IPS-15b (cell line): ENCODE measurements around the gene SPCS2.
"Not testable (repeated sequence)": the region's sequence is repeated elsewhere in the genome, so short reads cannot be mapped to it uniquely, and the experiment has no call there.

Experiments
- H3K27me3 ChIP-seq: one replicate; pipeline ENCODE4 v1.6.1; 2013; ENCODE audit warnings: low read length; ENCODE audit not compliant: control insufficient read depth, insufficient read depth
- H3K36me3 ChIP-seq: one replicate; pipeline ENCODE4 v1.6.1; 2013; ENCODE audit warnings: low read length; ENCODE audit not compliant: control insufficient read depth, insufficient read depth
- H3K4me1 ChIP-seq: one replicate; pipeline ENCODE4 v1.6.1; 2013; ENCODE audit warnings: mild to moderate bottlenecking, low read length; ENCODE audit not compliant: control insufficient read depth, insufficient read depth
- H3K4me3 ChIP-seq: one replicate; pipeline ENCODE4 v1.5.1; 2013; ENCODE audit warnings: low read depth, low read length
- H3K9ac ChIP-seq: one replicate; pipeline ENCODE4 v1.6.1; 2013; ENCODE audit warnings: low read depth, mild to moderate bottlenecking, low read length
- H3K9me3 ChIP-seq: one replicate; pipeline ENCODE4 v1.6.1; 2013; ENCODE audit warnings: mild to moderate bottlenecking, low read length; ENCODE audit not compliant: control insufficient read depth, insufficient read depth

SPCS2 gene

DNA sequence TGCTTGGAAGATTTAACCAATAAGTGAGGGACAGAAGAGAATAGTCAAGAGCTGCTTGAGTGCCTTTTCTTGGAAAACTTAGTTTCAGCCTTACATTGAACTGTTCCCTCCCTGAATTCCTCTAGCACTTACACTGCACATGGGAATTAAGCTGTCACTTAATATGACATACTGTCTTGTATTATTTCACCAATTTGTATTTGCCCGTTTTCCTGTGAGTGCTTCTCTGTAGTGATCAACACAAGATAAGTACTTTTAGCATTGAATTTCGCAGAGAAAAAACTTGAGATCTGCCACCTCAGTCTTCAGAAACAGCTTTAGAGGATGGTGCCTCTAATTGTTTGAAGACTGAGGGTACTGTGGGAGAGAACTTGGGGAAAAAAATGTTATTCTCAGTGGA, 3.7 kb downstream of the SPCS2 start:
- Histone ChIP-seq H3K36me3 (no peaks in the 10 kb centered on the region), H3K27me3 (no peaks in the 10 kb centered on the region), H3K9me3 (no peaks in the 10 kb centered on the region), H3K9ac (no peak overlapping the region), H3K4me1 (no peaks in the 10 kb centered on the region), H3K4me3 (no peak overlapping the region)

DNA sequence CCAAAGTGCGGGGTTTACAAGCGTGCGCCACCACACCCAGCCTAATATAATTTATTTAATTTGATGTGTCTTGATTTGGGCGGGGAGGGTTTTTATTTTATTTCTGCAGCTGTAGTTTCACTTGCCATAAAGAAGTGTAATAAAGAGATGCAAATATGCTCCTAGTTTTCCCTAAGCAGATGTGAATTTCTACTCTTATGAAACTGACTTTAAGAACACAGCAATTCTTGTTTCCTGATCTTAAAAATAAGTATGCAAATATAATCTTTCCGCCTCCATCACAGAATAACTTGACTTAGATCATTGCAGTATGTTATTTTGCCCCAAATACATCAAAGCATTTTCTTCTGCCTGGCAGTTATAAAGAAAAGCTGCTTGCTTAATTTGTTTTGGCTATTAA, 4.4 kb downstream of the SPCS2 start:
- Histone ChIP-seq H3K9ac (no peak overlapping the region), H3K9me3 (no peaks in the 10 kb centered on the region), H3K4me1 (no peaks in the 10 kb centered on the region), H3K27me3 (no peaks in the 10 kb centered on the region), H3K4me3 (no peak overlapping the region), H3K36me3 (no peaks in the 10 kb centered on the region)

DNA sequence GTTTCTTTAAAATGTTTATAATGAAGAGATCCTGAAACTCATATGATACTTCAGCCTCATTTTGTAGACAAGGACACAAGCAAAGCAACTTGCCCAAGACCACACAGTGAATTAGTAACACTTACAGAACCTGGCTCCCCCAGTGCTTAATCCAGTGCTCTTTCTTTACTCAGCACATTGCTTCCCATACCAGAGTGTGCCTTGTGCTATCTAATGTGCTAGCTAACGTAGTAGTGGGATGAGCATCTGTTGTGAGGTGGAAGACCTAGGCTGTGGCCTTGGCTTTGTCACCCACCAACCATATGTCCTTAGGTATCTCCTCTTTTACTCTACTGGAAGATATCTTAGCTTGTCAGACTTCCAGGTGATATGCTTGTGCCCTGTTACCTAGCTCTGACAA, 5.1 kb downstream of the SPCS2 start:
- no peaks in the 10 kb centered on the region for H3K4me1 ChIP-seq
- H3K27me3 ChIP-seq, result no peaks in the 10 kb centered on the region
- H3K4me3 ChIP-seq, result no peak overlapping the region
- no peaks in the 10 kb centered on the region for H3K36me3 ChIP-seq
- no peaks in the 10 kb centered on the region for H3K9me3 ChIP-seq
- H3K9ac ChIP-seq, result no peak overlapping the region

DNA sequence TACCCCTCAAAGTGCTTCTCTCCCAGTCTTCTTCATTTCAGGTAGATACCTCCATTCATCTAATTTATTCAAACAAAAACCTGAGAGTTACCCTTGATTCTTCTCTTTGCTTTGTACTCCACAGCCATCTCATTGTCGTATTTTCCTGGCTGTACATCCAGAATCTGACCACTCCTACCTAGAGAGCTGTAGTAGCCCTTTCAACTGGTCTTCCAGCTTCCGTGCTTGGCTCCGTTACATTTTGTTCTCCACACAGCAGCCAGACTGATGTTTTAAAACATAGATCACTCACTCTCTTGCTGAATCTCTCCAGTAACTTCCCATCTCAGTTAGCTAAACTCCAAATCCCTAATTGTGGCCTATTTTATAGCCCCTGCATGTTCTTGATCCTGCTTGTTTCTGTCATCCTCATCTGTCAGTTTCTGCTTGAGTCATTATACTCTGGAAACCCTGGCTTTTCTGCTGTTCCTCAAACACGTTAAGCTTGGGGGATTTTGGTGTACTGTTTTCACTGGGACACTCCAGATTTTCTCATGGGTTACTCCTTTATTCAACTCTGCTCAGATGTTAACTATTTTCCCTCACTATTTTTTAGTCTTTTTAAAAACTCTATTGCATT, 7.4 kb downstream of the SPCS2 start:
- H3K9ac ChIP-seq, result no peak overlapping the region
- no peak overlapping the region for H3K4me3 ChIP-seq
- no peaks in the 10 kb centered on the region for H3K4me1 ChIP-seq
- no peaks in the 10 kb centered on the region for H3K36me3 ChIP-seq
- no peaks in the 10 kb centered on the region for H3K27me3 ChIP-seq
- H3K9me3 ChIP-seq, result no peaks in the 10 kb centered on the region

DNA sequence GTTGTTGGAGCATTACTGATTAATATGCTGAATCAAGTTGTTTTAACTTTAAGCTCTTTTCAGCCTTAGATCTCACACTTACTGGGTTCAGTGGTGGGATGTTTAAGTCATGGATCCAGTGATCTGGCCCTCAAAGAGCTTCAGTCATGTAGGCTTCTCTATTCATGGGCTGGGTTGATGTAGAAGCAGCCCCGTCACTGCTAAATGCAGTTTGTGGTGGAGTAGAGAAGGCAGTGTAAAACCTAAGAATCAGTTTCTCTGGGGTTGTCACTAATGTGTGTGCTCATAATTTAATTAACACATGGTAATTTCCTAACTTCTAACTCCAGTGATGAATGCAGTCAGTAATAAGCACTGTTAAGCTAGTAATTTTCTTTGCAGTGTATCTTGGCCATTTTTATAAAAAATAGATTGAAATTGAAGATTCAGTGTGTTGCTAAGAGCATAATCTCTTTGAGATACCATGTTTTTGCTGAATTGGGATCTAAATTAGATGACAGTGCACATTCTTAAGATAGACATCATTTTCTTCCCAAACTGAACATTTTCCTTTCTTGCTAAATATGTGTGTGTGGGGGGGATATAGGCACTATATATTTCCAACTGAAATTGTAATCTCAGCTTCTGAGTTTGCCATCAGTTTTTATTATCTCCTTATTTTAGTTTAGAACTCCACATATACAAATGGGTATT, 9.0 kb downstream of the SPCS2 start:
- no peaks in the 10 kb centered on the region for H3K9me3 ChIP-seq
- no peaks in the 10 kb centered on the region for H3K27me3 ChIP-seq
- no peak overlapping the region for H3K9ac ChIP-seq
- no peaks in the 10 kb centered on the region for H3K4me1 ChIP-seq
- H3K4me3 ChIP-seq, result no peak overlapping the region
- no peaks in the 10 kb centered on the region for H3K36me3 ChIP-seq

DNA sequence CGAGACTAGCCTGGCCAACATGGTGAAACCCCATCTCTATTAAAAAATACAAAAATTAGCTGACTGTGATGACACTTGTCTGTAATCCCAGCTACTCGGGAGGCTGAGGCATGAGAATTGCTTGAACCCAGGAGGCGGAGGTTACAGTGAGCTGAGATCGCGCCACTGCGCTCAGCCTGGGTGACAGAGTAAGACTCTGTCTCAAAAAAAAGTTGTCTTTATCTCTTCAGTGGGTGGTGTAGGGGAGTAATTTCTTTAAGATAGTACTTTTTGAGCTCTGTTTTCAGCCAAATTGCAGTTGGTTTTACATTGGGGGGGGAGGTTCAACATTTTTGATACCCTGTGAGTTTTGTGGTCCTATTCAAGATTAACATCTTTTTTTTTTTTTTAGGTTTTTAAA, 11.1 kb downstream of the SPCS2 start:
- not testable (repeated sequence) for H3K36me3 ChIP-seq, H3K27me3 ChIP-seq, H3K4me3 ChIP-seq, H3K9ac ChIP-seq, H3K9me3 ChIP-seq, H3K4me1 ChIP-seq

DNA sequence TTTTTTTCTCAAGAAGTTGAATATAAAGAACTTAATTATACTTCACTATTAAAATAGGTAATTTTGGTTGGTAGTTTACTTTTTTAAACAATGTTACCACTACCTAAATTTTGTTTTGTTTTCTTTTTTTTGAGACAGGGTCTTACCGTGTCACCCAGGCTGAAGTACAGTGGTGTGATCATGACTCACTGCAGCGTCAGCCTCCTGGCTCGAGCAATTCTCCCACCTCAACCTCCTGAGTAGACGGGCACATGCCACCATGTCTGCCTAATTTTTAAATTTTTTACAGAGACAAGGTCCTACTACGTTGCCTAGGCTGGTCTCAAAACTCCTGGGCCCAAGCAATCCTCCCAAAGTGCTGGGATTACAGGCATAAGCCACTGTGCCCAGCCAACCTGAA, 17.6 kb downstream of the SPCS2 start:
- no peak overlapping the region for H3K4me3 ChIP-seq
- H3K4me1 ChIP-seq, result no peaks in the 10 kb centered on the region
- H3K27me3 ChIP-seq, result no peaks in the 10 kb centered on the region
- H3K9me3 ChIP-seq, result no peaks in the 10 kb centered on the region
- H3K9ac ChIP-seq, result no peak overlapping the region
- peaks cover 8% of the 10 kb centered on the region for H3K36me3 ChIP-seq

DNA sequence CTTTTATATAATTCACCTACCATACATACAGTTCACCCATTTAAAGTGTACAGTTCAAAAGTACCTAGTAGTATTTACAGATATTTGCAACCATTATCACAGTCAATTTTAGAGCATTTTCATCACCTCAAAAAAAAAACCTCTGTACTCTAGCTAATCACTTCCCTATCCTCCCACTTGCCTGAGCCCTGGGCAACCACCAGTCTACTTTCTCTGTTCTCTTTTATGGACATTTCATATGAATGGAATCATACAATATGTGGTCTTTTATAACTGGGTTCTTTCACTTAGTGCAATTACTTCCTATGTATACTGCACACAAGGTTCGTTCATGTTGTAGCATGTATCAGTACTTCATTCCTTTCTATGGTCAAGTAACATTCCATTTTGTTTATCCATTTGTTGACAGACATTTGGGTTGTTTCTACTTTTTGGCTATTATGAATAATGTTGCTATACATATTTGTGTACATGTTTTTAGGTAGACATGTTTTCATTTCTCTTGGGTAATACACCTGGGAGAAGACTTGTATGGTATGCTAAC, 21.9 kb downstream of the SPCS2 start:
- Histone ChIP-seq H3K9ac (no peak overlapping the region), H3K27me3 (no peaks in the 10 kb centered on the region), H3K4me3 (no peak overlapping the region), H3K36me3 (peaks cover 12% of the 10 kb centered on the region), H3K9me3 (no peaks in the 10 kb centered on the region), H3K4me1 (no peaks in the 10 kb centered on the region)

DNA sequence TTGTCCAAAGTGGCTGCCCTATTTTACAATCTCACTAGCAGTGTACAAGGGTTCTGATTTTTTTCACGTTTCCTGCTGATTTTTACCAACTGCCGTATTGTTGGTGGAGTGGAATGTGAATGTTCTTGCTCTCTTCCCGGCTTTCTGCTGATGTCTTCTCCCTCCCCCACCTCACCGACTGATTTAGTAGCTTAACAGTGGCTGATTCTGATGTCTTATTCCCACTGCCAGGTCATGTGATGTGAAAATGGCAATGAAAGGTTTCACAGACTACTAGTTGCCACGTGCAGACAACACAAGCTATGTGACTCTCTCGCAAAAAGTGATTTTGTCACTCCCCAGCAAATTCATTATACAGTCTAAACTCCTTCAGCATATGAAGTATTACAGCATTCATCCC, 22.4 kb downstream of the SPCS2 start:
- Histone ChIP-seq H3K9ac (no peak overlapping the region), H3K27me3 (no peaks in the 10 kb centered on the region), H3K4me1 (no peaks in the 10 kb centered on the region), H3K36me3 (peaks cover 12% of the 10 kb centered on the region), H3K4me3 (no peak overlapping the region), H3K9me3 (no peaks in the 10 kb centered on the region)

DNA sequence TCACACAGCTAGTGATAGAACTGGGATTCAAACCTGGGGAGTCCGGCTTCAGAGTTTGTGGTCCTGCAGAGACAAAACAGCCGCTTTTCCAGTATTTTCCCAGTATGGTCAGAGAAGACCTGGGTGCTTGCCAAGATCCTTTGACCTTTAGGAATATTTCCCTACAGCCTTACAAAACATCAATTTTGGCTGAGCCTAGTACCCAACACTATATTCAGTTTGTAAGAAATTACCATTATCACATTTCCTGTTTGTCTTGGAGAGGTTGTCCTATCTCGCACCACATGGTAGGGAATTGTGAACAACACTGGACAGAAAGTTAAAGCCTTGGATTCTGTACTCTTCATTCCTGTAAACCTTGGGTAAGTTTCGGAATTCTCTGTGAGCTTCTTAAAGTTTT, 29.0 kb downstream of the SPCS2 start:
- Histone ChIP-seq H3K9me3 (no peaks in the 10 kb centered on the region), H3K36me3 (no peaks in the 10 kb centered on the region), H3K4me3 (no peak overlapping the region), H3K4me1 (no peaks in the 10 kb centered on the region), H3K27me3 (no peaks in the 10 kb centered on the region), H3K9ac (no peak overlapping the region)

DNA sequence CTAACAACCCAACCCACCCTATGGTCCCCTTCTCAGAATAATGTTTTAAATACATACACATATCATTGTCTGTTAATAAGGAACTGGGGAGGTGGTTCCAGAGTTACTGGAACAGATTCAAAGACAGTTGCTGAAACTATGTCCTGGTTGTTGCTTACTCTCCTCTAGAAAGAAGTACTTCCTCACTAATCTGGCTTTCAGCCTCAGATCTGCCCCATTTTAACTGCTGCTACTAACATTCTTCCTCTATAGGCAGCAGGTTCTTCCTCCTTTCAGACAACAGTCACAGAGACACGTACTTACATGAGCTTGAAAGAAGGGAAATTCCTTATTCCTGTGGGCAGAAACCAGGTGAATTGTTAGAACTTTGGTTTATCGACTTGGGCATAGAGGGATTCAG, 31.6 kb downstream of the SPCS2 start:
- no peaks in the 10 kb centered on the region for H3K36me3 ChIP-seq
- H3K27me3 ChIP-seq, result no peaks in the 10 kb centered on the region
- H3K4me1 ChIP-seq, result no peaks in the 10 kb centered on the region
- no peak overlapping the region for H3K9ac ChIP-seq
- H3K9me3 ChIP-seq, result no peaks in the 10 kb centered on the region
- no peak overlapping the region for H3K4me3 ChIP-seq

DNA sequence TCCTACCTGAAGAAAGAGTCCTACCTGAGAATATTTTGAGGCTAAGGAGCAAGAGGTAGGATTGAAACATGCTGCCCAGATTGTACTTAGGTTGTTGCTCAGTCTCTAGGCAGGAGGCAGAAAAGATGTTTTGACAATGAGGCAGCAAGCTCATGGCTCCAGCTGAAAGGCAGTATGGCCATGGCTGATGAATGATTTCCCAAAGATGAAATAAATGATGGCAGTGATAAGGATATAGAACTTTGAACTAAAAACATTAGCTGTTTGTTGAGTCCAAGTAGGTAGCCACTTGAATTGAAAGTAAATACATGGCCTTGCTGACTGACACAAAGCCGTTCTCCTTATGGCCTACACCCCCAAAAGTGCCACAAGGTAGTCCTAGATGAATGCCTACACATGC, 32.8 kb downstream of the SPCS2 start:
- no peaks in the 10 kb centered on the region for H3K9me3 ChIP-seq
- no peak overlapping the region for H3K9ac ChIP-seq
- no peaks in the 10 kb centered on the region for H3K36me3 ChIP-seq
- no peaks in the 10 kb centered on the region for H3K4me1 ChIP-seq
- no peaks in the 10 kb centered on the region for H3K27me3 ChIP-seq
- H3K4me3 ChIP-seq, result no peak overlapping the region
